GM19395 (cell line): ENCODE data around the gene POLR2C.

Experiments used
- ATAC-seq: cut with Tn5 transposase; IDR thresholded peaks from one replicate; pipeline ENCODE4 v1.9.1; 2021; ENCODE audit warnings: mild to moderate bottlenecking, moderate library complexity; ENCODE audit not compliant: unreplicated experiment

POLR2C gene

GRCh38 chr16:57447186-57447962, 15.1 kb upstream of the POLR2C start, which contains the start of the genes CIAPIN1 and COQ9:
TSS of gene CIAPIN1 (minus strand) at chr16:57447385. CDS start at chr16:57440928, 6,457 bp downstream.
TSS of gene COQ9 (plus strand) at chr16:57447479. CDS start at chr16:57447506, 27 bp downstream.
- peak; percentile 96 for ATAC-seq

GRCh38 chr16:57452021-57452420, 10.5 kb upstream of the POLR2C start:
- ATAC-seq, result no peak

GRCh38 chr16:57462978-57463362, 491 bp downstream of the POLR2C start:
- ATAC-seq, result peak; percentile 17

- no peak for ATAC-seq
Measured at GRCh38 chr16:57464523-57464922, 2.0 kb downstream of the POLR2C start.

- ATAC-seq, result no peak
Measured at GRCh38 chr16:57468346-57468745, 5.9 kb downstream of the POLR2C start.

GRCh38 chr16:57469046-57469445, 6.6 kb downstream of the POLR2C start:
- ATAC-seq, result no peak

GRCh38 chr16:57469917-57470470, 7.5 kb downstream of the POLR2C start:
- ATAC-seq, result no peak

GRCh38 chr16:57470711-57471110, 8.2 kb downstream of the POLR2C start:
- no peak for ATAC-seq

GRCh38 chr16:57471209-57471608, 8.7 kb downstream of the POLR2C start:
- no peak for ATAC-seq

- no peak for ATAC-seq
Measured at GRCh38 chr16:57471852-57472664, 9.6 kb downstream of the POLR2C start.

GRCh38 chr16:57472665-57473060, 10.2 kb downstream of the POLR2C start:
- ATAC-seq, result no peak

GRCh38 chr16:57473176-57473840, 10.8 kb downstream of the POLR2C start:
- ATAC-seq, result no peak

- no peak for ATAC-seq
Measured at GRCh38 chr16:57473906-57474305, 11.4 kb downstream of the POLR2C start.

- ATAC-seq, result no peak
Measured at GRCh38 chr16:57474671-57475661, 12.5 kb downstream of the POLR2C start.

GRCh38 chr16:57475711-57476339, 13.3 kb downstream of the POLR2C start:
- ATAC-seq, result peak; percentile 84

GRCh38 chr16:57476546-57477410, 14.3 kb downstream of the POLR2C start:
- ATAC-seq, result no peak

GRCh38 chr16:57477531-57478202, 15.2 kb downstream of the POLR2C start:
- ATAC-seq, result no peak
